Measurements from ENCODE around the gene B4GALNT3.

B4GALNT3 gene

GRCh38 chr12:541676-542324 lies 82.1 kb downstream of the B4GALNT3 start:
- DNase-seq, result no peak

DNA sequence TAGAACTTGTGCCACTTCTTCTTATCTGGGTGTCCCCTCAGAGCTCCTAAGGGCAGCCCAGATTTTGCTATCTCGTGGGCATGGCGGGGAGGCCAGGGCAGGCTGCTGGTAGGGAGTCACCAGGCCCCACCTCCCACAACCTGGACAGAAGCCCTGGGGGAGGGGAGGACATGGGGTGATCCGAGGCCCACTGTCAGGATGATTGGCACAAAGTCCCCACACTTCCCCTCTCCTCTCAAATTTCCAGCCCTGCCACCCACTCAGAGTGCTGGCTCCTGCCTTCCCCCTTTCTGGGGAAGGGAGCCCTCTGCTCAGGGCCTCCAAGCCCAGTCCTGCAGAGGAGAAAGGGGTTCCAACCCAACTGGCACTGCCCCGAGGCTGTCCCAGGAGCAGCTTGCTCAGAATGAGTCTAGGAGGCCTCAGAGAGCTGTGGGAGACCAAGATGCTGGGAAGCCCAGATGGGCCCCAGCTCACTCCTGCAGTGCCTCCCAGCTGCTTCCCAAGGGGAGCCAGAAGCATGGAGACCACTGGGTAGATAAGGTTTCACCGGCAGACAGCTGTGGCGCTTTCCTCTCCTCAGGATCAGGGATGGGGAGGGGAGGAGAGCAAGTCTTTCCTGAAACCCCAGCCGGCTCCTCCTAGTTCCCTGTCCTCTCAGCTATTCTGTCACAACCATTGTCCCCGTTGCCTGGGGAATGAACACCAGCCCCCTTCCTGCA lies 82.8 kb downstream of the B4GALNT3 start:
- peak; percentile 100 for DNase-seq

DNA sequence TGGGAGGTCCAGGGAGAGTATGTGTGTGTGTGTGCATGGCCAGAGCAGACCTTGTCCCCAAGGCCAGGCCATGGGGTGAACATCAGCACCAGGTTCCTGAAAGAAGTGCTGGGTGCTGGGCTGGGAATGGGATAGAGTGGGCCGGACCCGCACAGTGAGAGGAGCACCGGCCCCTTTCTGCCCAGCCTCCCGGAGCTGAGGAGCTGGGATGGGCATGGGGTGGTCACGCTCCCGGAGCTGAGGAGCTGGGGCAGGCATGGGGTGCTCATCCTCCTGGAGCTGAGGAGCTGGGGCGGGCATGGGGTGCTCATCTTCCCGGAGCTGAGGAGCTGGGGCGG lies 83.3 kb downstream of the B4GALNT3 start:
- no peak for DNase-seq

DNA sequence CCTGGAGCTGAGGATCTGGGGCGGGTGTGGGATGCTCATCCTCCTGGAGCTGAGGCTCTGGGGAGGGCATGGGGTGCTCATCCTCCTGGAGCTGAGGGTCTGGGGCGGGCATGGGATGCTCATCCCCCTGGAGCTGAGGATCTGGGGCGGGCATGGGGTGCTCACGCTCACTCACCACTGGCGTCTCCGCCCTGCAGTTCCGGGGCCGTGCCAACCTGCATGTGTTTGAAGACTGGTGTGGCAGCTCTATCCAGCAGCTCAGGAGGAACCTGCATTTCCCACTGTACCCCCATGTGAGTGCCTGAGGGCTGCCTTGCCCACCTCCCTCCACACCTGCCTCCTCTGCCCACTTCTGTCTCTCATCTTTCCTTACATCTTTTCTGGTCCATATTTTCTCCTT lies 84.4 kb downstream of the B4GALNT3 start:
- no peak for DNase-seq

GRCh38 chr12:544941-545635 lies 85.3 kb downstream of the B4GALNT3 start:
- DNase-seq, result no peak

DNA sequence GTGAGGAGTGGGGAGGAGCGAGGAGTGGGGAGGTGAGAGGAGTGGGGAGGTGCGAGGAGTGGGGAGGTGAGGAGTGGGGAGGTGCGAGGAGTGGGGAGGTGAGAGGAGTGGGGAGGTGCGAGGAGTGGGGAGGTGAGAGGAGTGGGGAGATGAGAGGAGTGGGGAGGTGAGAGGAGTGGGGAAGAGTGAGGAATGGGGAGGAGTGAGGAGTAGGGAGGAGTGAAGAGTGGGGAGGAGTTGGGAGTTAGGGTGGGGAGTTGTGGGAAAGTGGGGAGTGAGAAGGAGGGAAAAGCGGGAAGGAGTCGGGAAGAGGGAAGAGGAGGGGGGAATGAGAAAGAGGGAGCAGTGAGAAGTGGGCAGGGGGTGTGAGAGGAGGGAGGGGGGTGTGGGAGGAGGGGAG lies 86.1 kb downstream of the B4GALNT3 start:
- no peak for DNase-seq

GRCh38 chr12:546265-546919 lies 86.7 kb downstream of the B4GALNT3 start:
- DNase-seq, result no peak

DNA sequence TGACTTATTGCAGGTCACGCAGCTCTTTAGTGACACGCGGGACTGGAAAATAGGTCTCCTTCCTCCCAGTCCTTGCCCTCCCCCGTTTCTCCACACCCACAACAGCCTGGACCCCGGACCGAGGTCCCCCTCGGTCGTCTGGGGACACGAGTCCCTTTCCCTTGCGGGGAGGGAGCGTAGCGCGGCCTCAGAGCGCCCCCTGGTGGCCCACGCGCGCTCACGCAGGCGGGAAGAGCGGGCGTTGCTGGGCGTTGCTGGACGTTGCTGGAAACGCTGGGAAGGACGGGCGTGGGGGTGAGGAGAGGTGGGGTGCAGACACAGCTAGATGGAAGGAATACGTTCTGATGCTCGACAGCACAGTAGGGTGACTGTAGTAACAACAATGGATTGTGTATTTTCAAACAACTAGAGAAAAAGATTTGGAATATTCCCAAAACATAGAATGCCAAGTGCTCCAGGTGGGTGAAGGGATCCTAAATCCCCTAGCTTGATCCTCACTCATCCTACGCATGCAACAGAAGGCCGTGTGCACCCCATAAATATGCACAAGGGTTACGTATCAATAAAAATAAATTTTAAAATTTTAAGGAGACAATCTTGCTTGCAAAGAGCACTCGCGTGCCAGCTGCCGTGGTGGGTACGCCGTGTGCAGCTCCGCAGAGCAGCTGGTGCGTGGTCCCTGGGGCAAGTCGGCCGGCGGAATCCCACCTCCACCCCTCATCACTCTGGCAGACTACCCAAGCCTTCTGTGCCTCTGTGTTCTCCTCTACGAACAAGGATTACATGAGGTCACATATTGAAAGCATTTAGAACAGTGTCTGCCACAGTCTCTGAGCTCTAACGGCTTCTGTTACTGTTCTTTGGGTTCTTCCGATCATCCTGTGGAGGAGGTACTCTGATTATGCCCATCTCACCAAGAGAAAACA lies 87.4 kb downstream of the B4GALNT3 start:
- peak; percentile 97 for DNase-seq

- no peak for DNase-seq
These were observed 88.2 kb downstream of the B4GALNT3 start for GRCh38 chr12:547883-548470.

DNA sequence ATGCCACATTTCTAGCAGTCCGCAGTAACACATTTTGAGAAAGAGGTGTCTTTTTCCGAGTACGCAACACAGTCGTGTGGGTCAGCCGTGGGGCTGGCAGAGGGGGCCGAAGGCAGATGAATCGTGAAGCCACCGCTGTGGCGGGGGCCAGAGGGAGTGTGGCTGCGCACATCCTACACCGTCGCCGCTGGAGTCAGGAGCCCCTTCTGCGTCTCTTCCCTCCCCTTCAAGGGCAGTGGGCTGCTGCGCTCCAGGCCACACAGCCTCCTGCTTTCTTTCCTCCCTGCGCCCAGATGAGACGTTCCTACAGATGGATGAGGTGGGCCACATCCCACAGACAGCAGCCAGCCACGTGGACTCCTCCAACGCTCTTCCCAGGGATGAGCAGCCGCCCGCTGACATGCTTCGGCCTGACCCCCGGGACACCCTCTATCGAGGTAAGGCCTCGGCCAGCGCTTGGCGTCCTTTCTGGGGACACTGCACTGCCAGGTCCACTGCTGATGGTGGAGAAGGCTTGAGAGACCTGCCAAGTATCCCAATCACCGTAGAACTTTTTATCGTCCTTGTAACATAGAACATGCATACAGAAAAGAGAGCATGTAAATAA lies 89.8 kb downstream of the B4GALNT3 start:
- no peak for DNase-seq

DNA sequence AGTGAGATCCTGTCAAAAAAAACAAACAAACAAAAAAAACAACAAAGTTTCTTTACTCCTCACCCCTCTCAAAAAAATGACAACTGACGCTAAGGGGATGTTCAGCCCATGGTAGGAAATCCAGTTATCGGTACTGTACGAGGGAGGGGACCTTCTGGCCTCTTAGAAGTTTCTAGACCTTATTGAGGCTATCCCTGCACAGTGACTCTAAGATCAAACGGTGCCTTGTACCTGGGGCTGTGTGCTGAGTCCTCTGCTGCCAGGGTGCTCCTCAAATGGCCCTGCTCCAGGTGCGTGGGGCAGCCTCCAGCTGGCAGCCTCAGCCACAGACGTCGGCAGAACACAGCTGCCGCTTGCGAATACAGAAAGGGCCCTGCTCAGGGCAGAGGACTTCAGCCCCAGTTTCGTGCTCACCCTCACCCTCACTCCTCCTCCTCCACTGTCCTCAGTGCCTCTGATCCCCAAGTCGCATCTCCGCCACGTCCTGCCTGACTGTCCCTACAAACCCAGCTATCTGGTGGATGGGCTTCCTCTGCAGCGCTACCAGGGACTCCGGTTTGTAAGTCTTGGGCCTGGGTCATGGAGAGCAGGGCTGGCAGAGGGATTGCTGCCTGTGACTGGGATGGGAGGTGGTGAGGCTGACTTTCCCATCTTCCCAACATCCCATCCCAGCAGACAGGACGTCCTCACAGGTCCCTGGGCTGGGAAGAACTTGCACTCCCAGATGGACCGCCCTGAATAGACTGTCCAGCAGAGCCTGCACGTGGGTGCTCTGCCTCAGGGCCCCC lies 90.9 kb downstream of the B4GALNT3 start:
- peak; percentile 74 for DNase-seq

DNA sequence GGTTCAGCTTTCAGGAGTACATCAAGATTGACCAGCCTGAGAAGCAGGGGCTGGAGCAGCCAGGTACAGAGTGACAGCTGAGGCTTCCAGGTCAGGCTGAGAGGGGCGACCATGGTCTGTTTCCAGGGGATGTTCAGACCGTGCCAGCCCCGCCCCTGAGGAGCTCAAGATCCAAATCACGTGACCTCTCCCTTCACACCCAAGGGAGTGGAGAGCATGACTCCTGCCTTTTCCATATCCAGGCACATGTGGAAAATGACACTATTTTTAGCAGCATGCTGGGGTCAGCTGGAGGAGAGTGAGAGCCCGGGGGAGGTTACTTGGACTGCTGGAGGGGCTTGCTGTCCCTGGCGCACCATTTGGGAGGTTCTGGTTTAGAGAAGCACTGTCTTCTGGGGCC lies 92.7 kb downstream of the B4GALNT3 start:
- peak; percentile 81 for DNase-seq

GRCh38 chr12:553216-554000 lies 93.7 kb downstream of the B4GALNT3 start:
- DNase-seq, result no peak

- no peak for DNase-seq
These were observed 94.2 kb downstream of the B4GALNT3 start for GRCh38 chr12:554001-554285.

DNA sequence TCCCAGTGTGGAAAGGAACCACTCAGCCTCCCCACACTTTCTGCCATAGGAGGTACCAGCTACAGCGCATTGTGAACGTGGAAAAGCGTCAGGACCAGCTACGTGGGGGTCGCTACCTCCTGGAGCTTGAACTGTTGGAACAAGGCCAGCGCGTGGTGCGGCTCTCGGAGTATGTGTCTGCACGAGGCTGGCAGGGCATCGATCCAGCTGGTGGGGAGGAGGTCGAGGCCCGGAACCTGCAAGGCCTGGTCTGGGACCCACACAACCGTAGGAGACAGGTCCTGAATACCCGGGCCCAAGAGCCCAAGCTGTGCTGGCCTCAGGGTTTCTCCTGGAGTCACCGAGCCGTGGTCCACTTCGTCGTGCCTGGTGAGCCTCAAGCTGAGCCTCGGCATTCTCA lies 96.8 kb downstream of the B4GALNT3 start:
- no peak for DNase-seq

DNA sequence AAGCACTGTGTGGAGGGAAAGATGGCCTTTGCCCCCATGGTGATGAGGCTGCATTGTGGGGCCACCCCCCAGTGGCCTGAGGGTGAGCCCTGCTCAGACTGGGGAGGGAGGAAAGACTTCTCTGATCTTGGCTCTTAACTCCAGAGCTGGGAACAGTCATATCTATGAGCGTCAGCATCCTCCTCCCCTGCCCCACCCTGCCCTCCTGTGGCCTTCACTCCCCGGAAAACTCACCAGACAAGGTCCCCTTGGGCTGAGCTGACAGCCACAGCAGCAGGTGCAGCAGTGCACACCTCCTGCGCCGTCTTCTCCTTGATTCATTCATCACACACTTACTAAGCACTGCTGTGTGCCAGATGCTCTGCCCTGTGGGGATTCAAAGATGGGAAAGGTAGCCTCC lies 98.8 kb downstream of the B4GALNT3 start:
- DNase-seq, result no peak

DNA sequence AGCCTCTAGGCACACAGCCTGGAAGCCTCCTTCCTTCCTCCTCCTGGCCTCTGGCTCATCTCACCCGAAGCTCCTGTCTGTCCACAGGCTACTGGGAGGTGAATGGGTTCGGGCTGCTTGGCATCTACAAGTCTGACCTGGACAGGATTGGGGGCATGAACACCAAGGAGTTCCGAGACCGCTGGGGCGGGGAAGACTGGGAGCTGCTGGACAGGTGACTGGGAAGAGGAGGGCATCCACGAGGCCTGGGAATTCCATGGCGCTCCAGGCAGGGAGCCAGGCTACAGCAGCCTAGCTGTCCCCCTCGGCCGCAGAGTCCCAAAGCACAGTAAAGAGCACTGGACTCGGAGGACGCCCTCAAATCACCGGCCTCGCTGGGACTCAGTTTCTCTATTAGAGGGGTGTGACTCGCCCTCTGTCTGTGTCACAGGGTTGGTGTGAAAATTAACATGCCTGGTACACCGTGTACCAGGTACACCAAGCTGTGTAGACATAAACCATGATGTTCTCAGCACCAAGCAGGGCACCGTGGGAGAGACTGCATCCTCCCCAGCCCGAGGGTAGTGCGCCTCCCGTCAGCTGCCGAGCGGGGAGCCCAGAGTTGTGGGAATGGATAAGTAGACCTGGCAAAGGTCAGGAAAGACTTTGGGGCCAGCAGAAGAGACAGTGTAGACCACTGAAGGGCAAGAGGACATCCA lies 99.6 kb downstream of the B4GALNT3 start:
- no peak for DNase-seq

DNA sequence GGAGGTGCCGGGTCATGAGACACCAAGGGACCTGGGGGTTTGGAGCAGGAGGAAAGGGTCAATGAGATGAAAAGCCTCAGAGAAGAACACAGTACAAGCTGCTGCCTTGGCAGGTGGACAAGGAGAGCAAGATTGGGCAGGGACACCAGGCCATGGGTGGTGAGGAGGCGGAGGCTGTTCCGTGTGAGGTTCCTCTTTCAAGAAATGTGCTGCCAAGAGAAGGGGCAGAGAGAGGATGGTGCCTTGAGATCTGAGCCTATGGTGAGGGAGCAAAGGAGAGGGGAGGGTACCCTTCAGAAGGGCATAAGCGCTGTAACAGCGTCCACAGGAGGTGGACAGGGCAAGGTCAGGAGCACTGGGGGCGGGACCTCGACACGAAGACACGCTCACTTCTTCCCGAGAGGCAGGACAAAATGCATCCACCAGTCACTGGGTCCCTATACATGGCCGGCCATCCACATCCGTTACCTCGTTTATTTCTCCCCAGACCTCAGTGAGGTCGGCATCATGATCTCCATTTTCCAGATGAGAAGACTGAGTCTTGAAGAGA lies 100.2 kb downstream of the B4GALNT3 start:
- DNase-seq, result no peak

GRCh38 chr12:560691-561390 lies 101.1 kb downstream of the B4GALNT3 start:
- DNase-seq, result peak; percentile 77

Measured in NCI-H2171 treated with DMSO at 0.1 percent for 48 hours (cell line).